Measurements from ENCODE around the gene TEX13B. TPM values are rescaled to one million over a fixed set of nuclear protein-coding genes. Genes with fewer than 3 reads are reported as not detected.
A peak's percentile ranks its signal among the peaks of the same experiment; 100 is the strongest.

TEX13B gene
- total and polyA plus RNA-seq, 2 experiments from 2014 or later: not detected

- H3K27me3 ChIP-seq: peaks cover 19% of the 10 kb centered on the region
- DNase-seq (ENCODE audit: low read depth in 1 of 2, low spot score in 1 of 2): no peak
- no peaks in the 10 kb centered on the region for H3K4me1 ChIP-seq (ENCODE audit: low read depth)
- H3K27ac ChIP-seq: no peak overlapping the region
- no peaks in the 10 kb centered on the region for H3K36me3 ChIP-seq
- no peaks in the 10 kb centered on the region for H3K9me3 ChIP-seq (ENCODE audit: low read depth)
- TF ChIP-seq CTCF (IDR thresholded peaks at IDR 0.05; ENCODE audit: low read depth, low read length): no peak
- H3K4me3 ChIP-seq: no peak overlapping the region
Observed at GRCh38 chrX:107936434-107936730, 45.8 kb downstream of the TEX13B start.

GRCh38 chrX:107935664-107936433 lies 46.3 kb downstream of the TEX13B start:
- no peaks in the 10 kb centered on the region for H3K36me3 ChIP-seq
- peaks cover 19% of the 10 kb centered on the region for H3K27me3 ChIP-seq
- DNase-seq (ENCODE audit: low read depth in 1 of 2, low spot score in 1 of 2): peak; percentile 10
- no peak overlapping the region for H3K27ac ChIP-seq
- H3K9me3 ChIP-seq (ENCODE audit: low read depth): no peaks in the 10 kb centered on the region
- H3K4me3 ChIP-seq: peak overlapping the region; percentile 16
- no peaks in the 10 kb centered on the region for H3K4me1 ChIP-seq (ENCODE audit: low read depth)
- TF ChIP-seq CTCF (IDR thresholded peaks at IDR 0.05; ENCODE audit: low read depth, low read length): no peak

GRCh38 chrX:107935200-107935599 lies 47.0 kb downstream of the TEX13B start:
- no peak overlapping the region for H3K27ac ChIP-seq
- DNase-seq (ENCODE audit: low read depth in 1 of 2, low spot score in 1 of 2): peak in 1 of 2 donors; percentile 33
- no peaks in the 10 kb centered on the region for H3K4me1 ChIP-seq (ENCODE audit: low read depth)
- H3K9me3 ChIP-seq (ENCODE audit: low read depth): no peaks in the 10 kb centered on the region
- H3K36me3 ChIP-seq: no peaks in the 10 kb centered on the region
- H3K27me3 ChIP-seq: peaks cover 19% of the 10 kb centered on the region
- no peak overlapping the region for H3K4me3 ChIP-seq
- no peak for TF ChIP-seq CTCF (IDR thresholded peaks at IDR 0.05; ENCODE audit: low read depth, low read length)

GRCh38 chrX:107934262-107934661 lies 47.9 kb downstream of the TEX13B start:
- no peaks in the 10 kb centered on the region for H3K36me3 ChIP-seq
- peaks cover 19% of the 10 kb centered on the region for H3K27me3 ChIP-seq
- DNase-seq (ENCODE audit: low read depth in 1 of 2, low spot score in 1 of 2): no peak
- H3K4me3 ChIP-seq: no peak overlapping the region
- no peaks in the 10 kb centered on the region for H3K9me3 ChIP-seq (ENCODE audit: low read depth)
- H3K4me1 ChIP-seq (ENCODE audit: low read depth): no peaks in the 10 kb centered on the region
- no peak overlapping the region for H3K27ac ChIP-seq
- no peak for TF ChIP-seq CTCF (IDR thresholded peaks at IDR 0.05; ENCODE audit: low read depth, low read length)

Other genes with a start within 250 kb of the TEX13B start
- 297 and 320 TPM in 2 replicates for gene TSC22D3, start 206.6 kb downstream of the TEX13B start, total RNA-seq
- gene TSC22D3, start 206.6 kb downstream of the TEX13B start, polyA plus RNA-seq: 235 and 253 TPM in 2 replicates
- 0.11 TPM in 1 of 2 replicates, not detected in the other for gene NCBP2L, start 204.6 kb downstream of the TEX13B start, total RNA-seq
- 0.11 and 0.16 TPM in 2 replicates for gene NCBP2L, start 204.6 kb downstream of the TEX13B start, polyA plus RNA-seq
- gene MID2, start 156.5 kb downstream of the TEX13B start, total RNA-seq: 23.9 and 30.0 TPM in 2 replicates
- gene MID2, start 156.5 kb downstream of the TEX13B start, polyA plus RNA-seq: 9.9 and 13.9 TPM in 2 replicates
- gene VSIG1, start 62.7 kb upstream of the TEX13B start, total RNA-seq: 0.07 TPM in 1 of 2 replicates, not detected in the other
- gene VSIG1, start 62.7 kb upstream of the TEX13B start, polyA plus RNA-seq: not detected in 2 replicates
- gene PSMD10, start 109.2 kb upstream of the TEX13B start, total RNA-seq: 78.6 and 116 TPM in 2 replicates
- gene PSMD10, start 109.2 kb upstream of the TEX13B start, polyA plus RNA-seq: 130 and 143 TPM in 2 replicates
- 13.0 and 17.8 TPM in 2 replicates for gene ATG4A, start 109.4 kb upstream of the TEX13B start, total RNA-seq
- 19.4 and 29.5 TPM in 2 replicates for gene ATG4A, start 109.4 kb upstream of the TEX13B start, polyA plus RNA-seq